Measurements from ENCODE around the gene SAMSN1.

DNA sequence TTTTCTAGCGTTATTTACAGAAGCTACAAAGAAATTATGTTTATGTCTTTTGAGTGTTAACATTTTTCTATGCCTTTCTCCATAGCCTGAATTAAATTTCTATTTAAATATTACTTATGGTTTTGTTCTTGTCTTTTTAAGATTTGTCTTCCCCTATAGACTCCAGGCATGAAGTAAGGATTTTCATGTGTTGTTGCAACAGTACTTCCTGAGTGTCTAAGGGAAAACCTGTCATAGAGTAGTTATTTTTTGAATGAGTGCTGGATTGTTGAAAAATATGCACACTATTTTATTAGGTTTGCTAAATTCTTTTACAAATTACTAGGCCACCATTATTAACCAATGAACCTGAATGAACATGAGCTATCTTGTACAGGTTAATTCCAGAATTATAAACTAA, 27.1 kb downstream of the SAMSN1 start:
- TF ChIP-seq ZNF626 (tag by site-specific recombination; IDR thresholded peaks at IDR 0.05) (no peak), ZNF148 (tag by site-specific recombination; IDR thresholded peaks at IDR 0.05; ENCODE audit: borderline replicate concordance) (no peak), SP2 (tag by site-specific recombination; IDR thresholded peaks at IDR 0.05) (no peak), ZBTB10 (tag by site-specific recombination; IDR thresholded peaks at IDR 0.05) (no peak), ZFP41 (tag by site-specific recombination; IDR thresholded peaks at IDR 0.05; ENCODE audit: borderline replicate concordance) (no peak), ZNF112 (tag by site-specific recombination; IDR thresholded peaks at IDR 0.05) (no peak), EGR2 (tag by site-specific recombination; IDR thresholded peaks at IDR 0.05; ENCODE audit: low read depth) (no peak), CTCF (tag by site-specific recombination; IDR thresholded peaks at IDR 0.05) (no peak), HOXA7 (CRISPR knock-in tag; IDR thresholded peaks at IDR 0.05; ENCODE audit: borderline replicate concordance) (no peak), TRIM28 (IDR thresholded peaks at IDR 0.05; ENCODE audit: borderline replicate concordance, low read length) (no peak), ZFP37 (tag by site-specific recombination; IDR thresholded peaks at IDR 0.05) (no peak), ZNF423 (tag by site-specific recombination; IDR thresholded peaks at IDR 0.05) (no peak)
- TF ChIP-seq, protein P1, sequence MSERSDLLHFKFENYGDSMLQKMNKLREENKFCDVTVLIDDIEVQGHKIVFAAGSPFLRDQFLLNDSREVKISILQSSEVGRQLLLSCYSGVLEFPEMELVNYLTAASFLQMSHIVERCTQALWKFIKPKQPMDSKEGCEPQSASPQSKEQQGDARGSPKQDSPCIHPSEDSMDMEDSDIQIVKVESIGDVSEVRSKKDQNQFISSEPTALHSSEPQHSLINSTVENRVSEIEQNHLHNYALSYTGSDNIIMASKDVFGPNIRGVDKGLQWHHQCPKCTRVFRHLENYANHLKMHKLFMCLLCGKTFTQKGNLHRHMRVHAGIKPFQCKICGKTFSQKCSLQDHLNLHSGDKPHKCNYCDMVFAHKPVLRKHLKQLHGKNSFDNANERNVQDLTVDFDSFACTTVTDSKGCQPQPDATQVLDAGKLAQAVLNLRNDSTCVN (tag by site-specific recombination; optimal IDR thresholded peaks at IDR 0.05), result no peak
- TF ChIP-seq, protein P2, sequence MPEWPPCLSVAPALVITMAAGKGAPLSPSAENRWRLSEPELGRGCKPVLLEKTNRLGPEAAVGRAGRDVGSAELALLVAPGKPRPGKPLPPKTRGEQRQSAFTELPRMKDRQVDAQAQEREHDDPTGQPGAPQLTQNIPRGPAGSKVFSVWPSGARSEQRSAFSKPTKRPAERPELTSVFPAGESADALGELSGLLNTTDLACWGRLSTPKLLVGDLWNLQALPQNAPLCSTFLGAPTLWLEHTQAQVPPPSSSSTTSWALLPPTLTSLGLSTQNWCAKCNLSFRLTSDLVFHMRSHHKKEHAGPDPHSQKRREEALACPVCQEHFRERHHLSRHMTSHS (tag by site-specific recombination; IDR thresholded peaks at IDR 0.05), result no peak
